ENCODE results near the gene DUSP18. TPM values are rescaled to one million over a fixed set of nuclear protein-coding genes. Genes with fewer than 3 reads are reported as not detected.
"Not testable (repeated sequence)": the region's sequence is repeated elsewhere in the genome, so short reads cannot be mapped to it uniquely, and the experiment has no call there.

DUSP18 gene
- total and polyA plus RNA-seq, 4 donors, result 7.9 to 27.1 (median 12.6) TPM

DNA sequence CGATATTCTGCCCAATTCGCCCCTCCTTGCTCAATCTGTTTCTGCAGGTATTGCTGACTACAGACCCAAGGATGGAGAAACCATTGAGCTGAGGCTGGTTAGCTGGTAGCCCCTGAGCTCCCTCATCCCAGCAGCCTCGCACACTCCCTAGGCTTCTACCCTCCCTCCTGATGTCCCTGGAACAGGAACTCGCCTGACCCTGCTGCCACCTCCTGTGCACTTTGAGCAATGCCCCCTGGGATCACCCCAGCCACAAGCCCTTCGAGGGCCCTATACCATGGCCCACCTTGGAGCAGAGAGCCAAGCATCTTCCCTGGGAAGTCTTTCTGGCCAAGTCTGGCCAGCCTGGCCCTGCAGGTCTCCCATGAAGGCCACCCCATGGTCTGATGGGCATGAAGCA, 41.3 kb downstream of the DUSP18 start:
- no peak overlapping the region for H3K4me3 ChIP-seq
- H3K4me1 ChIP-seq (ENCODE audit: control insufficient read depth in 5 of 5, insufficient read depth in 5 of 5, low read length in 5 of 5), result no peaks in the 10 kb centered on the region
- DNase-seq, result no peak
- no peak overlapping the region for H3K9ac ChIP-seq (ENCODE audit: insufficient read depth in 1 of 2, low read length in 2 of 2)
- no peaks in the 10 kb centered on the region for H3K9me3 ChIP-seq (ENCODE audit: control insufficient read depth in 4 of 4, insufficient read depth in 3 of 4, low read length in 3 of 4)
- TF ChIP-seq, protein P1, sequence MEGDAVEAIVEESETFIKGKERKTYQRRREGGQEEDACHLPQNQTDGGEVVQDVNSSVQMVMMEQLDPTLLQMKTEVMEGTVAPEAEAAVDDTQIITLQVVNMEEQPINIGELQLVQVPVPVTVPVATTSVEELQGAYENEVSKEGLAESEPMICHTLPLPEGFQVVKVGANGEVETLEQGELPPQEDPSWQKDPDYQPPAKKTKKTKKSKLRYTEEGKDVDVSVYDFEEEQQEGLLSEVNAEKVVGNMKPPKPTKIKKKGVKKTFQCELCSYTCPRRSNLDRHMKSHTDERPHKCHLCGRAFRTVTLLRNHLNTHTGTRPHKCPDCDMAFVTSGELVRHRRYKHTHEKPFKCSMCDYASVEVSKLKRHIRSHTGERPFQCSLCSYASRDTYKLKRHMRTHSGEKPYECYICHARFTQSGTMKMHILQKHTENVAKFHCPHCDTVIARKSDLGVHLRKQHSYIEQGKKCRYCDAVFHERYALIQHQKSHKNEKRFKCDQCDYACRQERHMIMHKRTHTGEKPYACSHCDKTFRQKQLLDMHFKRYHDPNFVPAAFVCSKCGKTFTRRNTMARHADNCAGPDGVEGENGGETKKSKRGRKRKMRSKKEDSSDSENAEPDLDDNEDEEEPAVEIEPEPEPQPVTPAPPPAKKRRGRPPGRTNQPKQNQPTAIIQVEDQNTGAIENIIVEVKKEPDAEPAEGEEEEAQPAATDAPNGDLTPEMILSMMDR (IDR thresholded peaks at IDR 0.05; ENCODE audit: control extremely low read depth, extremely low read depth), result no peak
- no peaks in the 10 kb centered on the region for H3K27me3 ChIP-seq (ENCODE audit: control insufficient read depth in 3 of 3, insufficient read depth in 3 of 3, low read length in 2 of 3)
- 85 to 91% methylated on average over 5 of the region's 5 CpGs for WGBS, 2 donors
- H3K36me3 ChIP-seq (ENCODE audit: control insufficient read depth in 4 of 4, insufficient read depth in 4 of 4, low read length in 4 of 4), result peaks cover 0 to 2% (median 0%) of the 10 kb centered on the region in 4 donors
- no peak overlapping the region for H3K27ac ChIP-seq (ENCODE audit: low read depth in 1 of 2, low read length in 1 of 2)
- ATAC-seq (ENCODE audit: insufficient read depth, low FRiP score), result no peak

GRCh38 chr22:30619909-30620308, 47.8 kb downstream of the DUSP18 start:
- H3K27ac ChIP-seq (ENCODE audit: low read depth in 1 of 2, low read length in 1 of 2); H3K9ac ChIP-seq (ENCODE audit: insufficient read depth in 1 of 2, low read length in 2 of 2); DNase-seq; ATAC-seq (ENCODE audit: insufficient read depth, low FRiP score); H3K9me3 ChIP-seq (ENCODE audit: control insufficient read depth in 4 of 4, insufficient read depth in 3 of 4, low read length in 3 of 4); H3K4me1 ChIP-seq (ENCODE audit: control insufficient read depth in 5 of 5, insufficient read depth in 5 of 5, low read length in 5 of 5); H3K4me3 ChIP-seq; H3K27me3 ChIP-seq (ENCODE audit: control insufficient read depth in 3 of 3, insufficient read depth in 3 of 3, low read length in 2 of 3): not testable (repeated sequence)
- peaks cover 0 to 14% (median 5%) of the 10 kb centered on the region in 4 donors for H3K36me3 ChIP-seq (ENCODE audit: control insufficient read depth in 4 of 4, insufficient read depth in 4 of 4, low read length in 4 of 4)
- 85 to 94% methylated on average over 6 of the region's 6 CpGs for WGBS, 2 donors

DNA sequence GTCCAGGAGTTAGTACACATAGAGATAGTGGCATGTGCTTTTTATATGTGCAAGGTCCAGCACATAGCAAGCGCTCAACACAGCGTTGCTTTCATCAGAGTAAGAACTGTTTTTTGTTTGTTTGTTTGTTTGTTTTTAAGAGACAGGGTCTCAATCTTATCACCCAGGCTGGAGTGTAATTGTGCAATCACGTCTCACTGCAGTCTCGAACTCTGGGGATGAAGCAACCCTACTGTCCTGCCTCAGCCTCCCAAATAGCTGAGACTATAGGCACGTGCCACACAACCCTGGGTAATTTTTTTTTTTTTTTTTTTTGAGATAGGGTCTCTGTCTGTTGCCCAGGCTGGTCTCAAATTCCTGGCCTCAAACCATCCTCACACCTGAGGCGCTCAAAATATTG, 49.9 kb downstream of the DUSP18 start:
- no peak overlapping the region for H3K4me3 ChIP-seq
- no peak for DNase-seq
- ATAC-seq (ENCODE audit: insufficient read depth, low FRiP score), result no peak
- H3K27me3 ChIP-seq (ENCODE audit: control insufficient read depth in 3 of 3, insufficient read depth in 3 of 3, low read length in 2 of 3), result no peaks in the 10 kb centered on the region
- WGBS, 2 donors, result 80 to 85% methylated on average over 6 of the region's 6 CpGs
- H3K4me1 ChIP-seq (ENCODE audit: control insufficient read depth in 5 of 5, insufficient read depth in 5 of 5, low read length in 5 of 5), result no peaks in the 10 kb centered on the region
- H3K9me3 ChIP-seq (ENCODE audit: control insufficient read depth in 4 of 4, insufficient read depth in 3 of 4, low read length in 3 of 4), result no peaks in the 10 kb centered on the region
- H3K9ac ChIP-seq (ENCODE audit: insufficient read depth in 1 of 2, low read length in 2 of 2), result no peak overlapping the region
- TF ChIP-seq, protein P1 (IDR thresholded peaks at IDR 0.05; ENCODE audit: control extremely low read depth, extremely low read depth), result no peak
- peaks cover under 1 to 18% (median 7%) of the 10 kb centered on the region in 4 donors for H3K36me3 ChIP-seq (ENCODE audit: control insufficient read depth in 4 of 4, insufficient read depth in 4 of 4, low read length in 4 of 4)
- no peak overlapping the region for H3K27ac ChIP-seq (ENCODE audit: low read depth in 1 of 2, low read length in 1 of 2)

- H3K27ac ChIP-seq (ENCODE audit: low read depth in 1 of 2, low read length in 1 of 2), result no peak overlapping the region
- no peaks in the 10 kb centered on the region for H3K9me3 ChIP-seq (ENCODE audit: control insufficient read depth in 4 of 4, insufficient read depth in 3 of 4, low read length in 3 of 4)
- 51 to 74% methylated on average over 7 of the region's 7 CpGs for WGBS, 2 donors
- H3K4me1 ChIP-seq (ENCODE audit: control insufficient read depth in 5 of 5, insufficient read depth in 5 of 5, low read length in 5 of 5), result no peaks in the 10 kb centered on the region
- H3K9ac ChIP-seq (ENCODE audit: insufficient read depth in 1 of 2, low read length in 2 of 2), result no peak overlapping the region
- ATAC-seq (ENCODE audit: insufficient read depth, low FRiP score) (no peak), DNase-seq (no peak)
- H3K27me3 ChIP-seq (ENCODE audit: control insufficient read depth in 3 of 3, insufficient read depth in 3 of 3, low read length in 2 of 3), result no peaks in the 10 kb centered on the region
- TF ChIP-seq, protein P1 (IDR thresholded peaks at IDR 0.05; ENCODE audit: control extremely low read depth, extremely low read depth), result no peak
- H3K36me3 ChIP-seq (ENCODE audit: control insufficient read depth in 4 of 4, insufficient read depth in 4 of 4, low read length in 4 of 4), result peaks cover 2 to 25% (median 9%) of the 10 kb centered on the region in 4 donors
- no peak overlapping the region for H3K4me3 ChIP-seq
These were observed 52.1 kb downstream of the DUSP18 start for GRCh38 chr22:30615543-30615954.
